ENCODE results near the gene CFAP58.

DNA sequence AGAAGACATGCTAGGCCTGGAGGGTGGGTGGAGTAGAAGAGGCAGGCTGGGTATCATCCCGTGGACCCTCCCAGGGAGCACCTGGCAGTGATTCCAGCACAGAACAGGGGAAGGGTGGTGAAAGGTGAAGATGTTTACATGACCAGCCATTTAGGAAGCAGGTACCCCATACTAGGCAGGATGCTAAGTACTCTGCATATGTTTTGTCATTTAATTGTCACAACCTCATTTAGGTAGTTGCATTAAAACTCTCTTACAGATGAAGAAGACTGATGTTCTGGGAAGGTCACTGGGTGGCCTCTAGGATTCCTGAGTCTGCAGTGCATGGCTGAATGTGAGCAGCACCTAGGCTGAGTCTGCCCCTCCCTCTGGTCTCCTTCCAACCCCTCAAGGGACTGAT, 30.5 kb upstream of the CFAP58 start:
- no peak for TF ChIP-seq REST (IDR thresholded peaks at IDR 0.05; ENCODE audit: insufficient read depth in 1 of 2, low read depth in 2 of 2, low read length in 2 of 2)
- TF ChIP-seq TAF1 (IDR thresholded peaks at IDR 0.05; ENCODE audit: borderline replicate concordance, insufficient read depth, low read length) = no peak
- no peak for TF ChIP-seq POLR2AphosphoS5 (IDR thresholded peaks at IDR 0.05; ENCODE audit: low read depth, low read length)
